Measurements from ENCODE around the gene BTK.
"Not testable (repeated sequence)": the region's sequence is repeated elsewhere in the genome, so short reads cannot be mapped to it uniquely, and the experiment has no call there.

Gene BTK

DNA sequence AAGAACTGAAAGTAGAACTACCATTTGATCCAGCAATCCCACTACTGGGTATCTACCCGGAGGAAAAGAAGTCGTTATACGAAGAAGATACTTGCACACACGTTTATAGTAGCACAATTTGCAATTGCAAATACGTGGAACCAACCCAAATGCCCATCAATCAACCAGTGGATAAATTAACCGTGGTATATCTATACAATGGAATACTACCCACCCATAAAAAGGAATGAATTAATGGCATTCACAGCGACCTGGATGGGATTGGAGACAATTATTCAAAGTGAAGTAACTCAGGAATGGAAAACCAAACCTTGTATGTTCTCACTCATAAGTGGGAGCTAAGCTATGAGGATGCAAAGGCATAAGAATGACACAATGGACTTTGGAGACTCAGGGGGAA is 51.7 kb downstream of the BTK start:
- not testable (repeated sequence) for DNase-seq

DNA sequence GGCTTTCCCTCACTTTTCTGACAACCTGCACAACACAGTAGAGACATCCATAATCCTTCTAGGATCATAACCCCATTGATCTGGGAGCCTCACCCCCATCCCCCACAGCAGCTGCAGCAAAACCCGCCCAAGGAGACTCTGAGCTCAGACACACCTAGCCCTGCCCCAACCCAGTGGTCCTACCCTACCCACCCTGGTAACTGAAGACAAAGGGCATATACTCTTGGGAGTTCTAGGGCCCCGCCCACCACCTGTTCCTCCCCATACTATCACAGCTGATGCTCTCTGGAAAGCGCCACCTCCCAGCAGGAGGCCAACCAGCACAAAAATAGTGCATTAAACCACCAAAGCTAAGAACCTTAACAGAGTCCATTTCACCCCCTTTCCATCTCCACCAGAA is 59.4 kb downstream of the BTK start:
- not testable (repeated sequence) for DNase-seq

- DNase-seq = no peak
Observed at GRCh38 chrX:101303790-101304189, 82.2 kb downstream of the BTK start.
